Measurements from ENCODE around the gene GPR55.

GPR55 gene

DNA sequence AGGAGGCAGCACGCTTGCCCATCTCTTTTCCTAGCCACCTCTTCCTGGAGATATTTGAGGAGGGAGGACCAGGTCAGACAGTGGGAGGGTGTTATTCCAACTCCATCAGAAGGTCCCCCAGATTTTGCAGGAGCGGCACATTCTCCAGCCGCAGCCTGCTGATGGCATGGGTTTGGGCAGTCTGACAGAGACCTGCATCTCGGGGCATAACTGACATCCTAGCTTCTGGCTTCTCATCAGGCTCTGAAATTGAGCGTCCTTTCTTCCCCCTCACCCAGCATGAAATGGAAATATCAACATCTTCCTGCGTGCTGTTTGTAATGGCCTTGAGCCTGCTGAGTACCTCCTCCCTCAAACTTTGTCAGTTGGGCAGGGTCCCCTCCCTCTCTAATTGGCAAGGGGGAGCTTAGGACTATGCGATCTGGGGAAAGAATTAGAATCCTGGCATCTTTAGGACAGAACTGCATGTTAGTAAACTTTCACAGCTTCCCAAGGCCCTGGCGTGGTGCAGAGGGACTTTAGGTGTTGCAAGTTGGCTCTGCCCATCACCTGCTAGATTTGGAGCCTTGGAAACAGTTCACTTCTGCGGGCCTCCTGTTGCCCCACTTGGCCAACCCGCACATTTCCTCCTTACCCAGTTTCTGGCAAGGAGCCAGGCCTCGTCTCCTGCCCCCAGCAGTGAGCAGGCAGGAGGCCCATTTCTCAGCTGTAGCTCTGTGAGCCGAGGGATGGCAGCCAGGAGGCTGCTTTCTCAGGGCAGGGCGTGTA lies 58.1 kb downstream of the GPR55 start:
- no peak for DNase-seq (ENCODE audit: low read depth)

DNA sequence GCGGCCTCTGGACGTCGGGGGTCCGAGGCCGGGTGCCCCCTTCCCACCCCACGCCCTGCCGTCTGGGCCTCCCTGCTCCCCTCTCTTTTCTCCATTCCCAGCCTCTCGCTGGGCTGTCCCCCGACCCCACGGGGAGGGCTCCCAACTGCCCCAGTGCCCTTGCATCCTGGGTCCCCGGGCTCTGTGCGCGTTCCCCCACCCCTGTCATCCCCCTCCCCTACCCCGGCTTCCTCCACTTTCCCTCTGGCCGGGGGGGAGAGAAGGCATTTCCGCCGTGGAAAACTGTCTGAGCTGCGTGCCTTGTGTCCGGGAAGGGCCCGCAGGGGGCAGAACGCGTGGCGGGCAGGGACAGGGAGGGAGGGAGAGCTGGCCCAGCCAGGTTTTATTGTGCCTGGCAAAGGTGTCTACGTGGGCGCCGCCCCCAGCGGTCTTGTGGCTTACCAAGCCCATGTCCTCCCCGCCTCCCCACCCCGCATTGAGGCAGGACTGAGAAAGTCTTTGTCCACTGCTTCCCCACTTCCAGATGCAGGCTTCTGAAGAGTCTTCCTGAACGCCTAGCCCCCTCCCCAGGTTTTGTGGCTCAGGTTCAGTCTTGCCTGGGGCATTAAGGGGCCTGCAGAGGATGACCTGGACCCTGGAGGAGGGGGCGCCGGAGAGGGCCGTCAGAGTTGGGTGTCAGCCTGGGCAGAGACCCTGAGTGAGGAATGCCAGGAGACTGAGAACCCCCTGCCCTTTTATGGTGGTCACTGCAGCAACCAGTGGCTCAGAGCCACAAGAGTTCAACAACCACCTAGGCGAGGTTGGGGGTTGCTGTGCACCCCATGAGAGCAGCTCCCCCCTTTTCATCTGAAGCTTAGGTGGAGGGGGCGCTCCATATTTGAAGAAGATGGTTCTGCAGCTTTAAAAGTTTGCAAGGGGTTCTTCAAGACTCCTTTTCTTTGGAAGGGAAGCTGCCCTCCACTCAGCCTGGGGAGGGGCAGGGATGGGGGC lies 59.0 kb downstream of the GPR55 start:
- no peak for DNase-seq (ENCODE audit: low read depth)

GRCh38 chr2:230865307-230865765 lies 59.7 kb downstream of the GPR55 start:
- DNase-seq (ENCODE audit: low read depth), result no peak

DNA sequence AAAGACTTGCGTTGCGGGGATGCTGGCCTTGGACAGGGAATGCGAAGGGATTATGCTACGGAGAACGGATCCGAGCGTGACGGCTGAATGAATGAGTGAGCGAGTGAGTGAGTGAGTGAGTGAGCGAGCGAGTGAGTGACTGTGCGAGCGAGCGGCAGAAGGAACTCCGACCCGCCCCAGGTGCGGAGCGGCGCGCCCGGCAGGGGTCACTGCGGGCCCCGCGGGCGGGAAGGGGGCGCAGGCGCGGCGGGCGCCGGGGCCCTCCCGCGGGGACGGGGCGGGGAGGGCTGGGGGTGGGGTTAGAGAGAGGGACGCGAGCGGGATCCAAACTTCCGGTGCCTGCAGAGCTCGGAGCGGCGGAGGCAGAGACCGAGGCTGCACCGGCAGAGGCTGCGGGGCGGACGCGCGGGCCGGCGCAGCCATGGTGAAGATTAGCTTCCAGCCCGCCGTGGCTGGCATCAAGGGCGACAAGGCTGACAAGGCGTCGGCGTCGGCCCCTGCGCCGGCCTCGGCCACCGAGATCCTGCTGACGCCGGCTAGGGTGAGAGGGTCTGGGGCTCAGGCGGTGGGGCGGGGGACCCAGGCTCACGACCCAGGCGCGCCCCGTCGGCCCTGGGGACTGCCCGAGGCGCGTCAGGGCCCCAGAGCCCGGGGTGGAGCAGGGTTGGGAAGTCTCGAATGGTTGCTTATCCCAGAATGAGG lies 60.3 kb downstream of the GPR55 start, which contains the start of gene ITM2C:
ITM2C (plus strand) TSS at position 338 of the 702 bp plus-strand sequence; CDS start at position 422, 84 bp downstream.
- peak; percentile 43 for DNase-seq (ENCODE audit: low read depth)

DNA sequence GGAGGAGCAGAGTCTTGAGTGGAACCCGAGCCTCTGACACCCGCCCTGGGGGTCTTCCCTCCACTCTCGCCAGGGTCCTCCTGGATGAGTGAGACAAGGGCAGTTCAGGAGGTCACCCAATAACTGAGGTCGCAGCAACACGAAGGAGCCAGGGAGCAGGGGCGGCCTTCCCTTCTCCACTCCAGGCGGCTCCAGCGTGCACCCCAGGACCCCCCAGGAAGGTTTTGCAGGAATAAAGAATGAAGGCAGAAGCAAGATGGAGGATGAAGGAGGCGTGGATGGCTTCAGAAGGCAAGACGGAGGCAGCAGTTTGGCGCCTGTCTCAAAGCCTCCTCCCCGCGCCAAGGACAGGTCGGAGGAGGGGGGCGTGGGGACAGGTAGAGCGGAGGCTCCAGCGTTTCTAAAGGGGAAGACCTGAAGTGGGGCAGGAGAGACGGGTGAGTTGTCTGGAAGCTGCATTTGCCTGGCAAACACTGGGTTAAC lies 60.9 kb downstream of the GPR55 start:
- no peak for DNase-seq (ENCODE audit: low read depth)

GRCh38 chr2:230863442-230864121 lies 61.5 kb downstream of the GPR55 start:
- DNase-seq (ENCODE audit: low read depth), result no peak

GRCh38 chr2:230863031-230863430 lies 62.0 kb downstream of the GPR55 start:
- no peak for DNase-seq (ENCODE audit: low read depth)

- no peak for DNase-seq (ENCODE audit: low read depth)
These were observed 62.8 kb downstream of the GPR55 start for GRCh38 chr2:230862292-230862691.

DNA sequence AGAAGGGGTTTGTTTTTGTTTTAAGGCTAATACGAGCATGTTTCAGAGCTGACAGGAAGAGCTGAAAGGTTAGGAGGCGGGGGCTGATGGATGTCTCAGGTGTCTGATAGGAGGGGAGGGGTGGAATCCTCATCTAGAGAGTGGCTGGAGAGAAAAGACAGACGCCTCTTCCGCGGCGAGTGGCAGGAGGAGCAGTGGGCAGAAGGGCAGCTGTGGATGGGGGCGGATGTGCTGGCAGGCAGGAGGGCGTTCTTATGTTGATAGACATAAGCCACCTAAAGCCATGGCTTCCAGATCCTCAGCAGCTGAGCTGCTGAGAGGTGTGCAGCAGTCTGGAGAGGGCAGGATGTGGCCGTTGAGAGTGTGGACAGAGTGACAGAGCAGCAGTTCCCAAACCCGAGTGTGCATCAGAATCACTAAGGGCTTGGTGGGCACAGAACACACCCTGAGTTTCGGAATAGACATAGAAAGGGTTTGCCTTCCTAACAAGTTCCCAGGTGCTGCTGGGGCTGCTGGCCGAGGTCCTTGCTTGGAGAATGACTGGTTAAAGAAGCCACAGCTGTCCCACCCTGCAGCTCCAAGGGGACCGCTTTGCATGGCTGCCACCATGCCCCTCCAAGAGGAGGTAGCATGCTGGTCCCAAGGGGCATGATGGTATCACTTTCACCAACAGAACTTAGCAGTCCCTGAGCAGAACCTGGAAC lies 63.3 kb downstream of the GPR55 start:
- no peak for DNase-seq (ENCODE audit: low read depth)
